ENCODE results near the gene DAP3.

GRCh38 chr1:155649676-155650075 lies 39.2 kb upstream of the DAP3 start:
- TF ChIP-seq CTCF (IDR thresholded peaks at IDR 0.05; ENCODE audit: borderline replicate concordance, extremely low read depth, low read length, poor library complexity, severe bottlenecking) (no peak), EZH2 (IDR thresholded peaks at IDR 0.05; ENCODE audit: borderline replicate concordance, low read depth, low read length, severe bottlenecking) (no peak)

All from DND-41 (cell line).